DMS79 treated with DMSO at 0.1 percent for 48 hours (cell line): ENCODE measurements around the gene TPCN2.

ENCODE experiments used
- DNase-seq: peaks from one replicate; lab custom pipeline; 2025; lab: John Stamatoyannopoulos, UW

TPCN2 gene

GRCh38 chr11:69039501-69039900 is 9.2 kb upstream of the TPCN2 start:
- DNase-seq: no peak

GRCh38 chr11:69040051-69040450 is 8.7 kb upstream of the TPCN2 start:
- no peak for DNase-seq

- DNase-seq: peak; percentile 63
Measured at GRCh38 chr11:69040581-69041260, 8.0 kb upstream of the TPCN2 start.

GRCh38 chr11:69041516-69041915 is 7.2 kb upstream of the TPCN2 start:
- no peak for DNase-seq

GRCh38 chr11:69044111-69045013 is 4.4 kb upstream of the TPCN2 start:
- DNase-seq: no peak

GRCh38 chr11:69048031-69048693 is 570 bp upstream of the TPCN2 start:
- DNase-seq: no peak

GRCh38 chr11:69049490-69049867 is 747 bp downstream of the TPCN2 start:
- no peak for DNase-seq

- no peak for DNase-seq
Measured at GRCh38 chr11:69050592-69051380, 2.1 kb downstream of the TPCN2 start.

GRCh38 chr11:69051381-69052342 is 2.9 kb downstream of the TPCN2 start:
- DNase-seq: no peak

GRCh38 chr11:69052343-69053168 is 3.8 kb downstream of the TPCN2 start:
- DNase-seq: no peak

- no peak for DNase-seq
Measured at GRCh38 chr11:69053169-69053477, 4.4 kb downstream of the TPCN2 start.

- no peak for DNase-seq
Measured at GRCh38 chr11:69053546-69054396, 5.0 kb downstream of the TPCN2 start.

GRCh38 chr11:69054397-69055211 is 5.9 kb downstream of the TPCN2 start:
- no peak for DNase-seq

- DNase-seq: no peak
Measured at GRCh38 chr11:69055212-69055586, 6.5 kb downstream of the TPCN2 start.

GRCh38 chr11:69055598-69056516 is 7.1 kb downstream of the TPCN2 start:
- DNase-seq: no peak

GRCh38 chr11:69057236-69057635 is 8.5 kb downstream of the TPCN2 start:
- no peak for DNase-seq

- DNase-seq: no peak
Measured at GRCh38 chr11:69057801-69058200, 9.1 kb downstream of the TPCN2 start.
